MM.1S (cell line): ENCODE data around the gene ACTC1.

ENCODE experiments used
- DNase-seq: peaks from one replicate; pipeline ENCODE4 v3.0.0-alpha.2; 2015
- H2AFZ ChIP-seq: fragments of 300-600 bp; sonication (generic); 2 replicates; pipeline ENCODE4 v1.6.0; 2016; ENCODE audit warnings: antibody characterized with exemption, low read length
- H3F3A ChIP-seq: fragments of 300-600 bp; sonication (generic); 2 replicates; pipeline ENCODE4 v1.6.1; 2016; ENCODE audit warnings: mild to moderate bottlenecking, antibody characterized with exemption, low read length, moderate library complexity, mixed read lengths; ENCODE audit not compliant: insufficient read depth
- H3K27ac ChIP-seq: fragments of 300-600 bp; sonication (generic); 2 replicates; pipeline ENCODE4 v1.5.1; 2016; ENCODE audit warnings: mild to moderate bottlenecking, low read length
- H3K27me3 ChIP-seq: fragments of 300-600 bp; sonication (generic); replicated peaks from 2 replicates; pipeline ENCODE4 v1.6.0; 2016; ENCODE audit warnings: low read length; ENCODE audit not compliant: insufficient read depth
- H3K36me3 ChIP-seq: fragments of 300-600 bp; sonication (generic); replicated peaks from 2 replicates; pipeline ENCODE4 v1.6.1; 2016; ENCODE audit warnings: mild to moderate bottlenecking, low read length, mixed read lengths; ENCODE audit not compliant: insufficient read depth
- H3K4me1 ChIP-seq: fragments of 300-600 bp; sonication (generic); 2 replicates; pipeline ENCODE4 v1.6.1; 2016; ENCODE audit warnings: low read length, mixed read lengths
- H3K4me2 ChIP-seq: fragments of 300-600 bp; sonication (generic); 2 replicates; pipeline ENCODE4 v1.6.0; 2016; ENCODE audit warnings: low read depth, low read length
- H3K4me3 ChIP-seq: fragments of 300-600 bp; sonication (generic); 2 replicates; pipeline ENCODE4 v1.5.1; 2016; ENCODE audit warnings: low read length, mixed read lengths
- H3K79me2 ChIP-seq: fragments of 300-600 bp; sonication (generic); 2 replicates; pipeline ENCODE4 v1.6.1; 2016; ENCODE audit warnings: mixed run types, low read length, mixed read lengths
- H3K9ac ChIP-seq: fragments of 300-600 bp; sonication (generic); 2 replicates; pipeline ENCODE4 v1.6.1; 2016; ENCODE audit warnings: low read length, mixed read lengths
- H3K9me2 ChIP-seq: fragments of 300-600 bp; sonication (generic); replicated peaks from 2 replicates; pipeline ENCODE4 v1.6.1; 2016; ENCODE audit warnings: mild to moderate bottlenecking, low read length, mixed read lengths; ENCODE audit not compliant: insufficient read depth
- H3K9me3 ChIP-seq: fragments of 300-600 bp; sonication (generic); replicated peaks from 2 replicates; pipeline ENCODE4 v1.6.1; 2016; ENCODE audit warnings: mild to moderate bottlenecking, low read length, mixed read lengths; ENCODE audit not compliant: insufficient read depth
- H4K20me1 ChIP-seq: fragments of 300-600 bp; sonication (generic); 2 replicates; pipeline ENCODE4 v1.6.1; 2016; ENCODE audit warnings: mild to moderate bottlenecking, low read length, moderate library complexity, mixed read lengths; ENCODE audit not compliant: insufficient read depth
- EZH2 ChIP-seq: fragments of 300-600 bp; sonication (generic); optimal IDR thresholded peaks from 2 replicates; pipeline ENCODE3; 2017; ENCODE audit warnings: low read depth, mild to moderate bottlenecking, antibody characterized with exemption, low read length, mixed read lengths
- EZH2phosphoT487 ChIP-seq: fragments of 300-600 bp; sonication (generic); IDR thresholded peaks from 2 replicates; pipeline ENCODE4 v1.6.1; 2018; ENCODE audit warnings: antibody characterized with exemption, low read length
- TF ChIP-seq, protein P1 (sequence below): fragments of 300-600 bp; sonication (generic); IDR thresholded peaks from 2 replicates; pipeline ENCODE4 v1.5.1; 2016; ENCODE audit warnings: antibody characterized with exemption, low read length, mixed read lengths

The ACTC1 gene

DNA sequence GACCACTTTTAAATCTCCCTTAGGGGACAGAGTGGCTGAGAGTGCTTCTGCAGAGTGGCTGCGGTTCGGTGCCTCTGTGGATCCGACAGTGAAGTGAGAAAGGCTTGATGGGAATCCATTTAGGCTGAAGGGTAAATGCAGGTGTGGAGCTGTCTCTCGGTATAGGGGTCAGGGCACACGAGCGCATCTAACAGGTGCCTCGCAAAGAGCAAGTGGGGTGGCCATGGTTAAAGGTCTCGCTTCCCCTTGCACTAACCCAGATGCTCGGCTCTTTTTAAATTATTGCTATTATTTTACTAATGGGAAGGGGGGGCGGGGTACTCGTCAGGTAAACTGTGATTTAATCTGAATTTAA, 40.0 kb downstream of the ACTC1 start:
- Histone ChIP-seq H3K79me2 (no peaks in the 10 kb centered on the region), H3K27me3 (peaks cover 5% of the 10 kb centered on the region; the same call in 1 of the 2 replicates), H3K4me2 (0 out of 2 replicates have a peak overlapping the region, but pooled peaks have one; percentile 11), H3K36me3 (no peaks in the 10 kb centered on the region), H3K9me2 (no peaks in the 10 kb centered on the region), H3F3A (no peaks in the 10 kb centered on the region), H3K27ac (no peak overlapping the region), H3K4me3 (no peak overlapping the region), H4K20me1 (no peaks in the 10 kb centered on the region), H3K9ac (no peak overlapping the region), H3K4me1 (no peaks in the 10 kb centered on the region), H2AFZ (no peak overlapping the region), H3K9me3 (no peaks in the 10 kb centered on the region)
- no peak for DNase-seq
- TF ChIP-seq, protein P1, sequence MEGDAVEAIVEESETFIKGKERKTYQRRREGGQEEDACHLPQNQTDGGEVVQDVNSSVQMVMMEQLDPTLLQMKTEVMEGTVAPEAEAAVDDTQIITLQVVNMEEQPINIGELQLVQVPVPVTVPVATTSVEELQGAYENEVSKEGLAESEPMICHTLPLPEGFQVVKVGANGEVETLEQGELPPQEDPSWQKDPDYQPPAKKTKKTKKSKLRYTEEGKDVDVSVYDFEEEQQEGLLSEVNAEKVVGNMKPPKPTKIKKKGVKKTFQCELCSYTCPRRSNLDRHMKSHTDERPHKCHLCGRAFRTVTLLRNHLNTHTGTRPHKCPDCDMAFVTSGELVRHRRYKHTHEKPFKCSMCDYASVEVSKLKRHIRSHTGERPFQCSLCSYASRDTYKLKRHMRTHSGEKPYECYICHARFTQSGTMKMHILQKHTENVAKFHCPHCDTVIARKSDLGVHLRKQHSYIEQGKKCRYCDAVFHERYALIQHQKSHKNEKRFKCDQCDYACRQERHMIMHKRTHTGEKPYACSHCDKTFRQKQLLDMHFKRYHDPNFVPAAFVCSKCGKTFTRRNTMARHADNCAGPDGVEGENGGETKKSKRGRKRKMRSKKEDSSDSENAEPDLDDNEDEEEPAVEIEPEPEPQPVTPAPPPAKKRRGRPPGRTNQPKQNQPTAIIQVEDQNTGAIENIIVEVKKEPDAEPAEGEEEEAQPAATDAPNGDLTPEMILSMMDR, result no peak
- TF ChIP-seq EZH2 (no peak), EZH2phosphoT487 (no peak)

DNA sequence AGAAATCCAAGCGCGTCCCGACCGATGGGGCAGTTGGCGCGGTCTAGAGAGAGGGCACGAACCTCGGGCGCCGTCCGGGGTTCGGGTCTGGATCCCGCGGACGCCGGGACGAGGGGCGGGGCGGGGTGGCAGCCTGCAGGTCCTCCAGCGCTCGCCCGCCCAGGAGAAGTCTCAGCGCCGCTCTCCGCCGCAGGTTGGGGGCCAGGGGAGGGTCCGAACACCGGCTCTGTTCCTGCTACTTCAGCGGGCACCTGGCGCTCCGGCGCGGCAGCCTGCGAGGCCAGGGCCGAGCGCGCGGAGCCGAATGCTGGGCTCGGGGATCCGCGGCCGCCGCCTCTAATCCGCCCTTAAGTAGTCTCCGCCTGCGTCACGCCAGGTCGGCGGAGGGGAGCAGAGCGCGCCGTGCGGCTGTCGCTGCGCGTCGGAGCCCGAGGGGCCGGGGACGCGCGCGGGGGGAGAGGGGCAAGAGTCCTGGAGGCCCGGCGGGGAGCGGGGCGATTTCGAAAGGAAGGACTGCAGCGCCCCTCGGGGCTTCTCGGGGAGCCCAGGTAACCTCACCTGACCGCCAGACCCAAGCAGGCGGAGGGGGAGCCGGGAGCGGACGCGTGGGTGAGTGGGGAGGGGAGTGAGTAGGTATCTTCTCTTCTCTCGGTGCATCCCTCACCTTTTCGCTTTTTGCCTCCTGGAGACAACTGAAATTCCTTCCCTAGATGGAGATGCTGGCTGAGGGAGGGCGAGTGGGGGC, 40.5 kb downstream of the ACTC1 start, which contains the start of gene GJD2:
TSS of gene GJD2 (minus strand) at position 325 of the 745 bp plus-strand sequence. CDS start 510 bp downstream, outside the sequence.
- Histone ChIP-seq H3K4me3 (no peak within 1 kb of the TSS), H3K27me3 (peaks cover 5% of the 10 kb centered on the region; the same call in 1 of the 2 replicates), H3K4me1 (no peaks in the 10 kb centered on the region), H3F3A (no peaks in the 10 kb centered on the region), H3K9ac (no peak within 1 kb of the TSS), H3K9me3 (no peaks in the 10 kb centered on the region), H4K20me1 (no peaks in the 10 kb centered on the region), H3K4me2 (0 out of 2 replicates have a peak within 1 kb of the TSS, but pooled peaks have one; percentile 11), H3K36me3 (no peaks in the 10 kb centered on the region), H2AFZ (no peak within 1 kb of the TSS), H3K27ac (no peak within 1 kb of the TSS), H3K9me2 (no peaks in the 10 kb centered on the region), H3K79me2 (no peaks in the 10 kb centered on the region)
- TF ChIP-seq, protein P1, result no peak
- no peak for TF ChIP-seq EZH2
- TF ChIP-seq EZH2phosphoT487, result no peak
- DNase-seq, result no peak

DNA sequence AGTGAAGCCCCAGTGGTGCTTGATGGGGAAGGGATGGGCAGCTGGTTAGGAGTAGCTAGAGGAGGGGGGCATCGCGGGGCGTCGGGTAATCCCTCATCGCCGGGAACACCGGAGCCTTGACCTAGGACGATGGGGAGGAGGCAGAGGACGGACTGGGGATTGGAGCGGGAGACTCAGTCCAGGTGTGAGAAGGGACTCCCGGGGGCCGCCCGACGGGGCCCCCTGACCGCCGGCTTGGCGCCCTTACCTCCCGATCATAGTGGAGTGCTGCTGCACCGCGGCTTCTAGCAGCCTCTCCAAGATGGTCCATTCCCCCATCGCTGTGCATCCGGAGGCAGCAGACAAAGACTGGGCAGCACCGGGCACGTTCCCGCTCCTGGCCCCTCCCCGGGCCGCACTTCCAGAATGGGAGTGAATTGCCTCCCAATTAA, 41.2 kb downstream of the ACTC1 start:
- no peak overlapping the region for H3K27ac ChIP-seq
- 0 out of 2 replicates have a peak overlapping the region, but pooled peaks have one; percentile 11 for H3K4me2 ChIP-seq
- TF ChIP-seq, protein P1, result no peak
- TF ChIP-seq EZH2phosphoT487 (no peak), EZH2 (no peak)
- no peaks in the 10 kb centered on the region for H3K4me1 ChIP-seq
- no peaks in the 10 kb centered on the region for H3K79me2 ChIP-seq
- H3K9me3 ChIP-seq, result no peaks in the 10 kb centered on the region
- no peaks in the 10 kb centered on the region for H4K20me1 ChIP-seq
- H3K4me3 ChIP-seq, result no peak overlapping the region
- H3F3A ChIP-seq, result no peaks in the 10 kb centered on the region
- H2AFZ ChIP-seq, result no peak overlapping the region
- H3K27me3 ChIP-seq, result peaks cover 5% of the 10 kb centered on the region; the same call in 1 of the 2 replicates
- no peak overlapping the region for H3K9ac ChIP-seq
- no peaks in the 10 kb centered on the region for H3K36me3 ChIP-seq
- DNase-seq, result no peak
- H3K9me2 ChIP-seq, result no peaks in the 10 kb centered on the region
